ENCODE data around the gene DDI2.

Gene DDI2

GRCh38 chr1:15626269-15626950 lies 9.2 kb downstream of the DDI2 start:
- no peak overlapping the region for H3K4ac ChIP-seq (ENCODE audit: low read depth in 1 of 2, low read length in 2 of 2)
- DNase-seq: no peak
- peaks cover 2% of the 10 kb centered on the region for H3K4me1 ChIP-seq (ENCODE audit: control insufficient read depth, insufficient read depth, low read depth, low read length)
- no peaks in the 10 kb centered on the region for H3K9me3 ChIP-seq (ENCODE audit: control insufficient read depth, low read length)
- no peak overlapping the region for H3K4me3 ChIP-seq (ENCODE audit: insufficient read depth in 1 of 2, low read depth in 1 of 2, low read length in 2 of 2)
- H2BK5ac ChIP-seq (ENCODE audit: low read depth, low read length, poor library complexity, severe bottlenecking): no peak overlapping the region
- H3K27ac ChIP-seq (ENCODE audit: low read length, poor library complexity, severe bottlenecking): no peak overlapping the region
- H3K23ac ChIP-seq (ENCODE audit: low read length in 2 of 2): no peak overlapping the region
- H3K9ac ChIP-seq (ENCODE audit: low read length): no peak overlapping the region
- no peak overlapping the region for H4K8ac ChIP-seq (ENCODE audit: low read length)
- H2BK120ac ChIP-seq (ENCODE audit: low read depth, low read length): no peak overlapping the region
- no peak overlapping the region for H2AK5ac ChIP-seq (ENCODE audit: low read length, severe bottlenecking)
- H2BK15ac ChIP-seq (ENCODE audit: low read depth, poor library complexity, severe bottlenecking): no peak overlapping the region
- H3K79me1 ChIP-seq (replicated peaks; ENCODE audit: low read length, poor library complexity, severe bottlenecking): peaks cover 17% of the 10 kb centered on the region
- H3K36me3 ChIP-seq (ENCODE audit: control insufficient read depth in 1 of 2, insufficient read depth in 2 of 2, low read depth in 1 of 2, low read length in 2 of 2): peaks cover 4 to 45% of the 10 kb centered on the region in 2 experiments
- H3K14ac ChIP-seq (ENCODE audit: low read length in 2 of 2): no peak overlapping the region
- no peak overlapping the region for H3K18ac ChIP-seq (ENCODE audit: low read depth in 1 of 2, low read length in 2 of 2)
- no peaks in the 10 kb centered on the region for H3K27me3 ChIP-seq (ENCODE audit: control insufficient read depth in 1 of 2, insufficient read depth in 1 of 2, low read length in 2 of 2)
- H3K4me2 ChIP-seq (ENCODE audit: low read length, poor library complexity, severe bottlenecking): no peak overlapping the region
- WGBS: 89% methylated on average over 10 of the region's 11 CpGs
- no peak overlapping the region for H4K91ac ChIP-seq (ENCODE audit: low read length)
- H2BK12ac ChIP-seq (ENCODE audit: low read length in 2 of 2): no peak overlapping the region
- no peak overlapping the region for H2AFZ ChIP-seq (ENCODE audit: low read depth, low read length)

- H4K91ac ChIP-seq (ENCODE audit: low read length): no peak overlapping the region
- H3K23ac ChIP-seq (ENCODE audit: low read length in 2 of 2): no peak overlapping the region
- no peak overlapping the region for H3K18ac ChIP-seq (ENCODE audit: low read depth in 1 of 2, low read length in 2 of 2)
- H3K4me3 ChIP-seq (ENCODE audit: insufficient read depth in 1 of 2, low read depth in 1 of 2, low read length in 2 of 2): no peak overlapping the region
- H3K27ac ChIP-seq (ENCODE audit: low read length, poor library complexity, severe bottlenecking): no peak overlapping the region
- H2BK5ac ChIP-seq (ENCODE audit: low read depth, low read length, poor library complexity, severe bottlenecking): no peak overlapping the region
- no peak overlapping the region for H3K4ac ChIP-seq (ENCODE audit: low read depth in 1 of 2, low read length in 2 of 2)
- H3K36me3 ChIP-seq (ENCODE audit: control insufficient read depth in 1 of 2, insufficient read depth in 2 of 2, low read depth in 1 of 2, low read length in 2 of 2): peaks cover 4 to 55% of the 10 kb centered on the region in 2 experiments
- H3K14ac ChIP-seq (ENCODE audit: low read length in 2 of 2): no peak overlapping the region
- H2AFZ ChIP-seq (ENCODE audit: low read depth, low read length): no peak overlapping the region
- H2BK15ac ChIP-seq (ENCODE audit: low read depth, poor library complexity, severe bottlenecking): no peak overlapping the region
- no peak overlapping the region for H4K8ac ChIP-seq (ENCODE audit: low read length)
- no peak overlapping the region for H3K4me2 ChIP-seq (ENCODE audit: low read length, poor library complexity, severe bottlenecking)
- H3K4me1 ChIP-seq (ENCODE audit: control insufficient read depth, insufficient read depth, low read depth, low read length): peaks cover 2% of the 10 kb centered on the region
- DNase-seq: peak; percentile 38
- peak overlapping the region; percentile 60 for H3K9ac ChIP-seq (ENCODE audit: low read length)
- H3K79me1 ChIP-seq (replicated peaks; ENCODE audit: low read length, poor library complexity, severe bottlenecking): peaks cover 17% of the 10 kb centered on the region
- WGBS: 91% methylated on average over 2 of the region's 4 CpGs
- no peaks in the 10 kb centered on the region for H3K27me3 ChIP-seq (ENCODE audit: control insufficient read depth in 1 of 2, insufficient read depth in 1 of 2, low read length in 2 of 2)
- no peak overlapping the region for H2AK5ac ChIP-seq (ENCODE audit: low read length, severe bottlenecking)
- no peaks in the 10 kb centered on the region for H3K9me3 ChIP-seq (ENCODE audit: control insufficient read depth, low read length)
- no peak overlapping the region for H2BK120ac ChIP-seq (ENCODE audit: low read depth, low read length)
- H2BK12ac ChIP-seq (ENCODE audit: low read length in 2 of 2): no peak overlapping the region
Observed at GRCh38 chr1:15627343-15627988, 10.2 kb downstream of the DDI2 start.

- Histone ChIP-seq H2BK12ac (ENCODE audit: low read length in 2 of 2) (no peak overlapping the region), H2BK5ac (ENCODE audit: low read depth, low read length, poor library complexity, severe bottlenecking) (no peak overlapping the region), H3K4me3 (ENCODE audit: insufficient read depth in 1 of 2, low read depth in 1 of 2, low read length in 2 of 2) (no peak overlapping the region), H3K14ac (ENCODE audit: low read length in 2 of 2) (no peak overlapping the region), H3K27ac (ENCODE audit: low read length, poor library complexity, severe bottlenecking) (no peak overlapping the region), H4K8ac (ENCODE audit: low read length) (no peak overlapping the region), H3K4ac (ENCODE audit: low read depth in 1 of 2, low read length in 2 of 2) (no peak overlapping the region), H2AK5ac (ENCODE audit: low read length, severe bottlenecking) (no peak overlapping the region), H2BK120ac (ENCODE audit: low read depth, low read length) (no peak overlapping the region), H3K27me3 (ENCODE audit: control insufficient read depth in 1 of 2, insufficient read depth in 1 of 2, low read length in 2 of 2) (no peaks in the 10 kb centered on the region), H4K91ac (ENCODE audit: low read length) (no peak overlapping the region), H3K9me3 (ENCODE audit: control insufficient read depth, low read length) (no peaks in the 10 kb centered on the region), H3K79me1 (replicated peaks; ENCODE audit: low read length, poor library complexity, severe bottlenecking) (peaks cover 14% of the 10 kb centered on the region), H2AFZ (ENCODE audit: low read depth, low read length) (no peak overlapping the region), H3K4me2 (ENCODE audit: low read length, poor library complexity, severe bottlenecking) (no peak overlapping the region), H3K18ac (ENCODE audit: low read depth in 1 of 2, low read length in 2 of 2) (no peak overlapping the region), H3K4me1 (ENCODE audit: control insufficient read depth, insufficient read depth, low read depth, low read length) (peaks cover 2% of the 10 kb centered on the region), H3K36me3 (ENCODE audit: control insufficient read depth in 1 of 2, insufficient read depth in 2 of 2, low read depth in 1 of 2, low read length in 2 of 2) (peaks cover 7 to 56% of the 10 kb centered on the region in 2 experiments), H2BK15ac (ENCODE audit: low read depth, poor library complexity, severe bottlenecking) (no peak overlapping the region), H3K9ac (ENCODE audit: low read length) (peak overlapping the region; percentile 60), H3K23ac (ENCODE audit: low read length in 2 of 2) (no peak overlapping the region)
- 100% methylated on average over 1 of the region's 1 CpG for WGBS
- no peak for DNase-seq
Observed at GRCh38 chr1:15628003-15628402, 10.7 kb downstream of the DDI2 start.

GRCh38 chr1:15633756-15634420 lies 16.6 kb downstream of the DDI2 start:
- H4K8ac ChIP-seq (ENCODE audit: low read length): no peak overlapping the region

More at GRCh38 chr1:15633756-15634420, 16.6 kb downstream of the DDI2 start:
- Histone ChIP-seq H3K27me3 (ENCODE audit: control insufficient read depth in 1 of 2, insufficient read depth in 1 of 2, low read length in 2 of 2) (no peaks in the 10 kb centered on the region), H2AFZ (ENCODE audit: low read depth, low read length) (no peak overlapping the region), H3K23ac (ENCODE audit: low read length in 2 of 2) (no peak overlapping the region), H3K14ac (ENCODE audit: low read length in 2 of 2) (no peak overlapping the region), H3K9ac (ENCODE audit: low read length) (no peak overlapping the region), H3K4me1 (ENCODE audit: control insufficient read depth, insufficient read depth, low read depth, low read length) (no peaks in the 10 kb centered on the region), H2BK15ac (ENCODE audit: low read depth, poor library complexity, severe bottlenecking) (no peak overlapping the region), H3K27ac (ENCODE audit: low read length, poor library complexity, severe bottlenecking) (no peak overlapping the region), H2BK5ac (ENCODE audit: low read depth, low read length, poor library complexity, severe bottlenecking) (no peak overlapping the region), H2AK5ac (ENCODE audit: low read length, severe bottlenecking) (no peak overlapping the region), H3K4ac (ENCODE audit: low read depth in 1 of 2, low read length in 2 of 2) (no peak overlapping the region), H3K9me3 (ENCODE audit: control insufficient read depth, low read length) (no peaks in the 10 kb centered on the region), H2BK12ac (ENCODE audit: low read length in 2 of 2) (no peak overlapping the region), H3K4me2 (ENCODE audit: low read length, poor library complexity, severe bottlenecking) (no peak overlapping the region), H3K79me1 (replicated peaks; ENCODE audit: low read length, poor library complexity, severe bottlenecking) (peaks cover 23% of the 10 kb centered on the region), H3K18ac (ENCODE audit: low read depth in 1 of 2, low read length in 2 of 2) (no peak overlapping the region), H4K91ac (ENCODE audit: low read length) (no peak overlapping the region), H2BK120ac (ENCODE audit: low read depth, low read length) (no peak overlapping the region), H3K4me3 (ENCODE audit: insufficient read depth in 1 of 2, low read depth in 1 of 2, low read length in 2 of 2) (no peak overlapping the region), H3K36me3 (ENCODE audit: control insufficient read depth in 1 of 2, insufficient read depth in 2 of 2, low read depth in 1 of 2, low read length in 2 of 2) (peaks cover 38 to 90% of the 10 kb centered on the region in 2 experiments)
- DNase-seq: no peak
- 98% methylated on average over 9 of the region's 9 CpGs for WGBS

Measured in mesenchymal stem cell (in vitro differentiated cells and primary cell).